ENCODE results near the gene PPP1R9A.

Gene PPP1R9A

GRCh38 chr7:95157381-95157780 is 250.0 kb downstream of the PPP1R9A start:
- Histone ChIP-seq H3K79me2 (ENCODE audit: insufficient read depth, low read length) (no peaks in the 10 kb centered on the region), H3K9me3 (ENCODE audit: insufficient read depth, low read length) (peaks cover 5% of the 10 kb centered on the region; the same call in 1 of the 2 replicates), H4K20me1 (ENCODE audit: low read depth, low read length) (no peaks in the 10 kb centered on the region; the same call in 1 of the 2 replicates), H3K36me3 (ENCODE audit: low read length) (peaks cover 3% of the 10 kb centered on the region; the same call in 1 of the 2 replicates), H3K4me3 (ENCODE audit: insufficient read depth, low read length, poor library complexity, severe bottlenecking) (no peak overlapping the region), H3K9ac (ENCODE audit: low read length) (no peak overlapping the region), H3K27me3 (ENCODE audit: low read length) (0 out of 2 replicates have a peak, but pooled peaks cover 2% of the 10 kb centered on the region), H3K9me2 (replicated peaks; ENCODE audit: insufficient read depth, low read length) (no peaks in the 10 kb centered on the region), H3K4me2 (ENCODE audit: low read depth, low read length, poor library complexity, severe bottlenecking) (no peak overlapping the region), H3K27ac (ENCODE audit: low read depth, low read length) (no peak overlapping the region), H2AFZ (ENCODE audit: low read depth, low read length, severe bottlenecking) (no peak overlapping the region), H3F3A (ENCODE audit: insufficient read depth) (no peaks in the 10 kb centered on the region)
- no peak for TF ChIP-seq EZH2phosphoT487 (conservative IDR thresholded peaks at IDR 0.05; ENCODE audit: low read length)
- TF ChIP-seq CTCF (IDR thresholded peaks at IDR 0.05; ENCODE audit: insufficient read depth, low read length, poor library complexity, severe bottlenecking) = no peak

GRCh38 chr7:95169678-95170077 is 262.3 kb downstream of the PPP1R9A start:
- H3K27me3 ChIP-seq (ENCODE audit: low read length) = no peaks in the 10 kb centered on the region
- no peaks in the 10 kb centered on the region for H3K9me2 ChIP-seq (replicated peaks; ENCODE audit: insufficient read depth, low read length)
- no peak overlapping the region for H2AFZ ChIP-seq (ENCODE audit: low read depth, low read length, severe bottlenecking)
- H3K9ac ChIP-seq (ENCODE audit: low read length) = no peak overlapping the region
- H4K20me1 ChIP-seq (ENCODE audit: low read depth, low read length) = no peaks in the 10 kb centered on the region; the same call in 1 of the 2 replicates
- no peaks in the 10 kb centered on the region for H3K36me3 ChIP-seq (ENCODE audit: low read length)
- no peaks in the 10 kb centered on the region for H3K79me2 ChIP-seq (ENCODE audit: insufficient read depth, low read length)
- TF ChIP-seq EZH2phosphoT487 (conservative IDR thresholded peaks at IDR 0.05; ENCODE audit: low read length) (no peak), CTCF (IDR thresholded peaks at IDR 0.05; ENCODE audit: insufficient read depth, low read length, poor library complexity, severe bottlenecking) (no peak)
- H3K27ac ChIP-seq (ENCODE audit: low read depth, low read length) = no peak overlapping the region
- H3K9me3 ChIP-seq (ENCODE audit: insufficient read depth, low read length) = no peaks in the 10 kb centered on the region
- H3F3A ChIP-seq (ENCODE audit: insufficient read depth) = no peaks in the 10 kb centered on the region
- H3K4me2 ChIP-seq (ENCODE audit: low read depth, low read length, poor library complexity, severe bottlenecking) = no peak overlapping the region
- H3K4me3 ChIP-seq (ENCODE audit: insufficient read depth, low read length, poor library complexity, severe bottlenecking) = no peak overlapping the region

DNA sequence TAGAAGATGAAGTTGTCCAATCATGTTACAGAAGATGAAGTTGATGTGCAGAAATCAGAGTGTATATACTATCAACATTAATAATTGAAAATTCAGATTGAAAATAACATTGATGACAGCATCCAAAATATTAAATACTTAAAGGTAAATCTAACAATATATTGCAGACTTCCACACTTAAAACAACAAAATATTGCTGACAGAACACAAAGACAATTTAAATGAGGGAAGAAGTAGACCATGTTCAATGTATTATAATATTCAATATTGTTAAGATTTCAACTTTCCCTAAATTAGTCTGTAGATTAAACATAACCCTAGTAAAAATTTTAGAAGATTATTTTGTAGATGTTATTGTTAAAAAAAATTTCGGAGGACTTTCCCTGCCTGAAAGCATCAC is 265.0 kb downstream of the PPP1R9A start:
- H3K27ac ChIP-seq (ENCODE audit: low read depth, low read length) = no peak overlapping the region
- H3F3A ChIP-seq (ENCODE audit: insufficient read depth) = no peaks in the 10 kb centered on the region
- H3K79me2 ChIP-seq (ENCODE audit: insufficient read depth, low read length) = no peaks in the 10 kb centered on the region
- no peak overlapping the region for H2AFZ ChIP-seq (ENCODE audit: low read depth, low read length, severe bottlenecking)
- H3K9me2 ChIP-seq (replicated peaks; ENCODE audit: insufficient read depth, low read length) = no peaks in the 10 kb centered on the region
- no peaks in the 10 kb centered on the region for H3K9me3 ChIP-seq (ENCODE audit: insufficient read depth, low read length)
- no peaks in the 10 kb centered on the region; the same call in 1 of the 2 replicates for H4K20me1 ChIP-seq (ENCODE audit: low read depth, low read length)
- no peak overlapping the region for H3K4me3 ChIP-seq (ENCODE audit: insufficient read depth, low read length, poor library complexity, severe bottlenecking)
- H3K4me2 ChIP-seq (ENCODE audit: low read depth, low read length, poor library complexity, severe bottlenecking) = no peak overlapping the region
- no peaks in the 10 kb centered on the region for H3K36me3 ChIP-seq (ENCODE audit: low read length)
- no peak overlapping the region for H3K9ac ChIP-seq (ENCODE audit: low read length)
- H3K27me3 ChIP-seq (ENCODE audit: low read length) = no peaks in the 10 kb centered on the region
- TF ChIP-seq EZH2phosphoT487 (conservative IDR thresholded peaks at IDR 0.05; ENCODE audit: low read length) (no peak), CTCF (IDR thresholded peaks at IDR 0.05; ENCODE audit: insufficient read depth, low read length, poor library complexity, severe bottlenecking) (no peak)

All from SU-DHL-6 (cell line).